GM23338 (cell line): Measurements from ENCODE around the gene SLC38A8. TPM values are rescaled to one million over a fixed set of nuclear protein-coding genes. Genes with fewer than 3 reads are reported as not detected.

Experiments used
- ATAC-seq: fragments of 200-7000 bp; cut with Tn5 transposase; 3 replicates; pipeline ENCODE4 v1.9.1; 2020
- DNase-seq: peaks from one replicate; pipeline ENCODE4 v3.0.0-alpha.2; 2015; ENCODE audit warnings: low spot score
- H2AFZ ChIP-seq: fragments of 200-600 bp; sonication (generic); 2 replicates; pipeline ENCODE4 v1.8.0; 2016; ENCODE audit warnings: antibody characterized with exemption, mild to moderate bottlenecking, moderate library complexity
- H3F3A ChIP-seq: fragments of 200-600 bp; sonication (generic); replicated peaks from 2 replicates; pipeline ENCODE4 v1.8.0; 2017; ENCODE audit warnings: antibody characterized with exemption, mixed run types, low read depth
- H3K27ac ChIP-seq: fragments of 200-600 bp; sonication (generic); 2 replicates; pipeline ENCODE4 v1.6.1; 2016; ENCODE audit warnings: low read depth
- H3K27me3 ChIP-seq: fragments of 200-600 bp; sonication (generic); 2 replicates; pipeline ENCODE4 v1.8.0; 2016; ENCODE audit warnings: mild to moderate bottlenecking, mixed run types, moderate library complexity; ENCODE audit not compliant: insufficient read depth
- H3K36me3 ChIP-seq: fragments of 200-600 bp; sonication (generic); 2 replicates; pipeline ENCODE4 v1.8.0; 2016; ENCODE audit warnings: mild to moderate bottlenecking; ENCODE audit not compliant: insufficient read depth
- H3K4me1 ChIP-seq: fragments of 200-600 bp; sonication (generic); 2 replicates; pipeline ENCODE4 v1.8.0; 2016; ENCODE audit warnings: mild to moderate bottlenecking, moderate library complexity; ENCODE audit not compliant: insufficient read depth
- H3K4me2 ChIP-seq: fragments of 200-600 bp; sonication (generic); 2 replicates; pipeline ENCODE4 v1.7.1; 2017; ENCODE audit warnings: mixed run types
- H3K4me3 ChIP-seq: fragments of 200-600 bp; sonication (generic); 2 replicates; pipeline ENCODE4 v1.6.1; 2016; ENCODE audit warnings: mixed run types
- H3K79me2 ChIP-seq: fragments of 200-600 bp; sonication (generic); replicated peaks from 2 replicates; pipeline ENCODE4 v1.8.0; 2017; ENCODE audit warnings: mild to moderate bottlenecking; ENCODE audit not compliant: insufficient read depth
- H3K9me2 ChIP-seq: fragments of 200-600 bp; sonication (generic); 2 replicates; pipeline ENCODE4 v1.8.0; 2017; ENCODE audit not compliant: insufficient read depth
- H4K20me1 ChIP-seq: fragments of 200-600 bp; sonication (generic); replicated peaks from 2 replicates; pipeline ENCODE4 v1.8.0; 2017; ENCODE audit warnings: mild to moderate bottlenecking; ENCODE audit not compliant: insufficient read depth
- H3K27ac Mint-ChIP-seq: 2 replicates; pipeline ENCODE4 v1.8.0; 2020; ENCODE audit warnings: inconsistent platforms, mild to moderate bottlenecking, moderate library complexity, mixed read lengths
- H3K27me3 Mint-ChIP-seq: 3 replicates; pipeline ENCODE4 v1.8.0; 2022; ENCODE audit warnings: low read depth, mild to moderate bottlenecking, moderate library complexity, mixed read lengths, inconsistent platforms; ENCODE audit not compliant: insufficient read depth, poor library complexity
- H3K36me3 Mint-ChIP-seq: 3 replicates; pipeline ENCODE4 v1.8.0; 2021; ENCODE audit warnings: low read depth, mild to moderate bottlenecking, inconsistent platforms, moderate library complexity, mixed read lengths
- H3K4me1 Mint-ChIP-seq: 3 replicates; pipeline ENCODE4 v1.8.0; 2020; ENCODE audit warnings: mild to moderate bottlenecking, inconsistent platforms, mixed read lengths
- H3K4me3 Mint-ChIP-seq: 3 replicates; pipeline ENCODE4 v1.8.0; 2021; ENCODE audit warnings: moderate library complexity, mild to moderate bottlenecking, inconsistent platforms, mixed read lengths
- H3K9me3 Mint-ChIP-seq: 3 replicates; pipeline ENCODE4 v1.8.0; 2020; ENCODE audit warnings: moderate library complexity, mild to moderate bottlenecking, inconsistent platforms, mixed read lengths
- CTCF ChIP-seq, 2 experiments: fragments of 200-600 bp in 1 of 2; sonication (generic) in 1 of 2; conservative IDR thresholded peaks; 2 replicates each; pipeline versions ENCODE4 v1.5.1 to v1.6.1; 2016 to 2017; ENCODE audit warnings: antibody characterized with exemption in 2 of 2, low read depth in 2 of 2, mild to moderate bottlenecking in 2 of 2, moderate library complexity in 1 of 2
- ETS1 ChIP-seq: IDR thresholded peaks from 2 replicates; pipeline ENCODE4 v1.6.1; 2016; ENCODE audit warnings: antibody characterized with exemption
- EZH2phosphoT487 ChIP-seq: fragments of 200-600 bp; sonication (generic); IDR thresholded peaks from one replicate; pipeline ENCODE4 v1.8.1; 2018; ENCODE audit warnings: antibody characterized with exemption; ENCODE audit not compliant: unreplicated experiment
- JUNB ChIP-seq: IDR thresholded peaks from one replicate; pipeline ENCODE4 v1.6.1; 2016; ENCODE audit warnings: antibody characterized with exemption; ENCODE audit not compliant: unreplicated experiment
- NANOG ChIP-seq: IDR thresholded peaks from 2 replicates; pipeline ENCODE4 v1.6.1; 2016; ENCODE audit warnings: antibody characterized with exemption, borderline replicate concordance
- POLR2AphosphoS5 ChIP-seq: IDR thresholded peaks from 2 replicates; pipeline ENCODE4 v1.6.1; 2016; ENCODE audit warnings: antibody characterized with exemption, low read depth
- STAT1 ChIP-seq: IDR thresholded peaks from one replicate; pipeline ENCODE4 v1.6.1; 2016; ENCODE audit warnings: antibody characterized with exemption; ENCODE audit not compliant: unreplicated experiment
- ZNF114 ChIP-seq: fragments of 250-450 bp; sonication (Bioruptor Pico); IDR thresholded peaks from 2 replicates; pipeline ENCODE4 v1.5.0; 2020; ENCODE audit warnings: mild to moderate bottlenecking, moderate library complexity
- ZNF462 ChIP-seq: fragments of 250-450 bp; sonication (Bioruptor Pico); IDR thresholded peaks from 2 replicates; pipeline ENCODE4 v1.5.0; 2020; ENCODE audit warnings: mild to moderate bottlenecking, moderate library complexity
- polyA plus RNA-seq: library from polyadenylated mRNA; unstranded; fragments of >200 nt; fragmentation: Nextera tagmentation; extraction: Ambion mirVana; gene quantifications from 2 replicates; pipeline ENCODE4 v1.2.1, GENCODE V29; 2016
- total RNA-seq: library from RNA; depleted of rRNA; stranded (reverse); fragments of >200 nt; shearing (Covaris generic); gene quantifications from 2 replicates; pipeline ENCODE4 v1.2.3, GENCODE V29; 2014

The SLC38A8 gene
- total and polyA plus RNA-seq, 2 experiments from 2014 or later: not detected

- Histone ChIP-seq H3K36me3 (no peaks in the 10 kb centered on the region), H3K4me2 (no peak overlapping the region), H2AFZ (no peak overlapping the region), H3K79me2 (no peaks in the 10 kb centered on the region), H3K9me2 (no peaks in the 10 kb centered on the region), H3K4me3 (no peak overlapping the region), H3K27me3 (no peaks in the 10 kb centered on the region), H3K4me1 (no peaks in the 10 kb centered on the region), H3F3A (no peaks in the 10 kb centered on the region), H4K20me1 (no peaks in the 10 kb centered on the region), H3K27ac (no peak overlapping the region)
- Mint-ChIP-seq H3K9me3 (no peaks in the 10 kb centered on the region; the same call in 1 of the 3 replicates), H3K27ac (no peak overlapping the region), H3K4me1 (no peaks in the 10 kb centered on the region), H3K27me3 (peaks cover 12% of the 10 kb centered on the region), H3K4me3 (no peak overlapping the region), H3K36me3 (peaks cover 32% of the 10 kb centered on the region)
- no peak for TF ChIP-seq ZNF114 (CRISPR knock-in tag)
- no peak for TF ChIP-seq JUNB
- TF ChIP-seq EZH2phosphoT487: no peak
- no peak for TF ChIP-seq STAT1
- no peak for TF ChIP-seq NANOG
- TF ChIP-seq POLR2AphosphoS5: no peak
- no peak for ATAC-seq
- DNase-seq: no peak
These were observed 7.7 kb upstream of the SLC38A8 start for GRCh38 chr16:84050316-84050715.

GRCh38 chr16:84049403-84050060 is 6.9 kb upstream of the SLC38A8 start:
- H3K4me1 Mint-ChIP-seq: no peaks in the 10 kb centered on the region
- Histone ChIP-seq H3F3A (no peaks in the 10 kb centered on the region), H3K79me2 (no peaks in the 10 kb centered on the region), H3K27ac (no peak overlapping the region), H3K4me1 (no peaks in the 10 kb centered on the region), H4K20me1 (no peaks in the 10 kb centered on the region), H3K36me3 (no peaks in the 10 kb centered on the region), H3K4me2 (no peak overlapping the region), H3K27me3 (no peaks in the 10 kb centered on the region), H3K4me3 (no peak overlapping the region), H2AFZ (no peak overlapping the region), H3K9me2 (no peaks in the 10 kb centered on the region)
- no peak for ATAC-seq
- no peak for DNase-seq
- peaks cover 27% of the 10 kb centered on the region for H3K36me3 Mint-ChIP-seq
- H3K4me3 Mint-ChIP-seq: no peak overlapping the region
- H3K27ac Mint-ChIP-seq: peak overlapping the region; percentile 52; the same call in 1 of the 2 replicates
- H3K9me3 Mint-ChIP-seq: no peaks in the 10 kb centered on the region; the same call in 1 of the 3 replicates
- peaks cover 11% of the 10 kb centered on the region for H3K27me3 Mint-ChIP-seq
- TF ChIP-seq ZNF462 (CRISPR knock-in tag) (no peak), NANOG (no peak), CTCF (conservative IDR thresholded peaks at IDR 0.05; ENCODE audit: low read depth in 2 of 2) (no peak), ETS1 (no peak)
